GM21390 (cell line): ENCODE data around the gene MAGI1.

Experiments
- ATAC-seq: cut with Tn5 transposase; IDR thresholded peaks from one replicate; pipeline ENCODE4 v1.9.1; 2021; ENCODE audit not compliant: unreplicated experiment

Gene MAGI1

DNA sequence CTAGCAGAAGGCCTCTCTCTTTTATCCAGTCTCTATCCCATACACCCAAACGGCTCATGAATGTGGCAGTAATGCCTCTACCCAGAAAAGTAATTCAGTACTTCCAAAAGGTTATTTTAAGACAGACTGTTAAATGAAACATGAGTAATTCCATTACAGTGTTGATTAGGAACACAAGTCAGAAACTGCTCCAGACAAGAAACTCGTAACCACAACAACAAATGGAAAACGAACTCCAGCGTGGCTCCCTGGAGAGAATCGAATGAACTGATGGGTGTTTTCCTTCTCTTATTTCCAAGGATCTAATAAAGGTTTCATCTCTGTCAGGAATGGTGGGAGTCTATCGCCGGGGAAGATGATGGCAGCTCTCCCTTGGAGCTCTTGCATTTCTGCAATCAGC lies 228.4 kb downstream of the MAGI1 start:
- ATAC-seq = no peak

DNA sequence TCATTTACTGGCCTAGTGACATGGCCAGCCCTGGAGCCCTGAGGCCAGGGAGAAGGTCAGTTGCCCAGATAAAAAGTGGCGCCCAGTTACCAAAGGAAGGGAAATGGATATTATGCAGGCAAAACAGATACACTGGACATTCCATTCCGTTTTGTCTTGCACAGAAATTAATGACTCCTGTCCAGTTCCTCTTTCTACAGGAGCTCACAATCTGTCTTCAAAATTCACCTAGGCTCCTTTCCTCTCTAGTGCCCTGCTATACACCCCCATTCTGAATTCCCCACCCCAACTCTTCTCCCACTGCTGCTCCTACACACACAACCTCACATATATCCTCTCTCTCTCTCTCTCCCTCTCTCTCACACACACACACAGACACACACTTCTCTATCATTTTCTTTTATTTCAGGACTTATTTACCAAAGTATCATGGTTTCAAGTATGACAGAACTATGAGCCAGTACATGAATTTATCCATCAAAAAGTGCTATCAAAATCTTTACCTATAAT lies 229.0 kb downstream of the MAGI1 start:
- no peak for ATAC-seq

GRCh38 chr3:65808824-65809223 lies 229.9 kb downstream of the MAGI1 start:
- no peak for ATAC-seq

GRCh38 chr3:65808407-65808806 lies 230.3 kb downstream of the MAGI1 start:
- ATAC-seq = no peak

GRCh38 chr3:65807225-65807624 lies 231.5 kb downstream of the MAGI1 start:
- no peak for ATAC-seq

GRCh38 chr3:65806600-65806999 lies 232.1 kb downstream of the MAGI1 start:
- ATAC-seq = no peak

DNA sequence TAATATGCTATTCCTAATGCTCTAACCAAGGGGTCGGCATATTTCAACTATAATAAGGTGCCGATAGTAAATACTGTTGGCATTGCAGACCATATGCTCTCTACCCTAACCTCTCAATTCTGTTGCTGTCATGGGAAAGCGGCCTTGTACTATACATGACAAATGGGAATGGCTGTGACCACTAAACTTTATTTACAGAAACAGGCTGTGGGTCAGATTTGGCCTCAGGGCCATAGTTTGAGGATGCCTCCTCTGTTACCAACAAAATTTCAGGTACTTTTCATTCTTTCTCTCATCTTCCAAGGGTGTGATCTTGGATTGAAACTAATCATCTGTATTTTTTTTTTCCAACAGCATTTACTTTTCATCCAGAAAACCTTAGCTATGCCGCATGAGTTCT lies 242.0 kb downstream of the MAGI1 start:
- no peak for ATAC-seq

DNA sequence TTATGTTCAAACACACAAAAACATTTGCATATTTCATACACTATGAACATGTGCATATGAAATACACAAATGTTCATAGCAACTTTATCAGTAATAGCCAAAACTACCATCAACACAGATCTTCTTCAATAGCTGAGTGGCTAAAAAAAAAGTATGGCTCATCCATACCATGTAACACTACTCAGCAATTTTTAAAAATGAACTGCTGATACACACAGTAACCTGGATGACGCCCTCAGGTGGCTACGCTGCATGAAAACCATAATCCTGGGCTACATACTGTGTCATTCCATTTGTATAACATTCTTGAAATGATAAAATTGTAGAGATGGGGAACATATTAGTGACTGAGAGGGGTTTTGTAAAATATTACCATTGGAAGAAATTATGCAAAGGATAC lies 243.6 kb downstream of the MAGI1 start:
- no peak for ATAC-seq

DNA sequence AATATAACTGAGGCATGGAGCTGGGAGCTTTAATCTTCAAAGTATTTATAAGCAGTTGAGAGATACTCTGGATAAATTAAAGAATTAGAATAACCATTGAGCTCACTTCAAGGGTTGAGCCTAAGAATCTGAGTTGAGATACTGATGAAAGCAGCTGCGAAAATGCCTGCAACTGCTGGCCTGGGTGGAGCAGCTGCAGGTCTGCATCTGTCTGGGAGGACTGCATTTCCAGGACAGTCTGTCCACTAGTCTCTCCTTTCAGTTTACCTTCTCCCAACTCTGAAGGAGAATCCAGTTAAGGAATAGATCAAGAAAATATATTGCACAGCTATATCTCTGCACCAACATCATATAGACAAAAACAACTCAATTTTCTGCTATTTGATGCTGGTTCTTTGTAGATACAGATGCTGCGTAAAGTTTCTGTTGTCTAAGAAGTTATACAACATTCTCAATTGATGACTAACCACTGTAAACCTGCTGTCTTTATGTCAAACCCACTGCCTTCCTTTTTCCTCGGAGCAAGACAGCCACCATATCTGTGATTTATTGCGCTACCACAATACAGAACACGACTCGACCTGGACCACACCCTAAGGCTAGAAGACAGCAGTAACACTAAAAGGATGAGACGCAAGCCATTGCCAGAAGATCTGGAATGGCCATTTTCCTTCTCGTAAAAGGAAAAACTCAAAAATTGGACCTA lies 245.1 kb downstream of the MAGI1 start:
- ATAC-seq = no peak

- no peak for ATAC-seq
Observed at GRCh38 chr3:65788461-65788860, 250.3 kb downstream of the MAGI1 start.

GRCh38 chr3:65787827-65788226 lies 250.9 kb downstream of the MAGI1 start:
- ATAC-seq = no peak

DNA sequence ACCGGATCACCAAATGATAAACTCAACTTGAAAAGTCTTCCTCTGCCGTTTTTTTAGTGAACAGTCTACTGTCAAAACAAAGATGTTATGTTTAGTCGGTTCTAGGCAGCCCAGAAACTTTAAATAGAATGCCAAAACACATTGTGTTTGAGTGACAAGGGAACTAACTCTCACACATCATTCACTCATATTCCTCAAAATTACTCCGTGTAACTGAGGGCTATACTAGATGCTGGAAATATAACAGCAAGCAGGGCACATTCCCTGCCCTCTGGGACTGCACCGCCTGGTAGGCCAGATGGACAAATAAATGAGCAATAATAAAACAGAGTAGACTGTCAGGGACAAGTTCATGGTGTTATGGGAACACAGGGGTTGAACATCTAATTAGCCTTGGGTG lies 251.4 kb downstream of the MAGI1 start:
- ATAC-seq = no peak

- ATAC-seq = no peak
Observed at GRCh38 chr3:65786890-65787289, 251.8 kb downstream of the MAGI1 start.

- ATAC-seq = no peak
Observed at GRCh38 chr3:65785065-65785645, 253.6 kb downstream of the MAGI1 start.

GRCh38 chr3:65783117-65783516 lies 255.6 kb downstream of the MAGI1 start:
- no peak for ATAC-seq

- no peak for ATAC-seq
Observed at GRCh38 chr3:65781594-65781993, 257.1 kb downstream of the MAGI1 start.

DNA sequence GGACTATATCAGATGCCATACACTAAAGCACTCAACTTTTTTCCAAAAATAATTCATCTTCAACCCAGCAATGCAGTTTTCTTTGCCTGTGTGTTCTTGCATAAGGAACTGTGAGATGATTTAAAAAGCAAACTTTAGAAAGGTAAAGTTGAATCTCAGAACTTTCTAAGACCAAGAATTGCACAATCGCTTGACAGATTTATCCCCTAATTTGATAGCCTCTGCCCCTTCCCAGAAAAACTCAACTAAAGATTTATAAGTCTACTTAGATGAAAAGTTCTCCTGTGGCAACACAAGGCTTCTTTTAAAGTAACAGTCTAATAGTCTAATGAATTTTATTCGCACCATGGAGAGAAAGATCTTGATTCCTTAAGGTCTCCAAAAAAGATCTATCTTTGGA lies 259.3 kb downstream of the MAGI1 start:
- no peak for ATAC-seq

- ATAC-seq = no peak
Observed at GRCh38 chr3:65778968-65779367, 259.8 kb downstream of the MAGI1 start.

GRCh38 chr3:65777050-65777449 lies 261.7 kb downstream of the MAGI1 start:
- no peak for ATAC-seq

DNA sequence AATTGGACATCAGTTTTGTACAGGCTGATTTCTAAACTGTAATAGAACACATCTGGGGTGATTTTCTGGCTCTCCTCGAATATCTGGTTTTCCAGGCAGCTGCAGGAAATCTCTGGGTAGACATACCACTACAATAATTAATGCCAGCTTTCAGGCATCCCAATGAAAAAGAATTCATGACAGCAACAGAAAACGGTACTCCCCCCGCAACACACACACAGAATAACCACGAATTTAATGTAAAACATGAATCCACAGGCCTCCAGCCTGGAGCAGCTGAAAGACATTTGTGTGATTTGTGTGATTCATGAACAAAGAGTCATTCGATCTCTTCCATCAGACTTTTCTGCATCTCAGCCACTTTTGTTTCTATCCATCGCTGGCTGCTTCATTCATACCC lies 262.2 kb downstream of the MAGI1 start:
- ATAC-seq = no peak

DNA sequence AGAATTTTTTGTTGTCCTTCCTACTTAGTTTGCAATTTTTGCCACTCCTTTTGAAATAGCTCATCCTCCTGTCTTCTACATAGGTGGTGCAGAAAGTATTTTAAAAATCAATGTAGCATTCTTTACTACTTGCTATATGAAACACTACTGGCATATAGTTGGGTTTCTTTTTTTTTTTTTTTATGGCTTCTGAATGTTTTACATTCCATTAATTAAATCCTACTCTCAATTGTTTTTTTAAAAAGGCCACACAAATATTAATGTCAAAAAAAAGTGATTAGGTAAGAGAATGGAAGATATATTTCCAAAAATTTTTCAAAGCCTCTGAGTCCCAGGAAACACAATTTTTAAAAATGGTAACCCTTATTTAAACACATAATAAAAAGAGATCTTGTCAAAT lies 262.6 kb downstream of the MAGI1 start:
- ATAC-seq = no peak

- no peak for ATAC-seq
Observed at GRCh38 chr3:65772758-65773157, 266.0 kb downstream of the MAGI1 start.

DNA sequence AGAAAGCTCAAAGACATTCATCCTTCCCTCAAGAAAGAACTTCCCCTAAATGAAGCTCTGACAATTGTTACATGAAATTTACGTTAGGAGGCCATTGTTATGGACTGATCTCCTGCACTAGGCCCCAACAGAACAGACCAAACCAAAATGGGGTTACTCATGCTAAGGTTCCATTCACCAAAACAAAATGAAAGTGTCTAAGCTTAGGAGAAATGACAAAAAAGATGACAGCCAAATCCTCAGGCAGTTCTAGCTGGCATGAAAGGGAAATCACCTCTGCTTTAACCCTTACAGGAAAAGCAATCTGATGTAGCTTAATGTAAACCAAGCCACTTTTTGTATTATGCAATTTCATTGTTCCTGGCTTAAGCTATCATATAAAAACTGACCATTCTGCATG lies 271.2 kb downstream of the MAGI1 start:
- no peak for ATAC-seq
